Measurements from ENCODE around the gene FCHSD2.

GRCh38 chr11:73019996-73020395 is 122.1 kb downstream of the FCHSD2 start:
- TF ChIP-seq CTCF (conservative IDR thresholded peaks at IDR 0.05 in 1 of 2, IDR thresholded peaks at IDR 0.05 in 1 of 2; ENCODE audit: low read depth in 1 of 2, low read length in 2 of 2) = no peak
- no peak for TF ChIP-seq EZH2 (IDR thresholded peaks at IDR 0.05; ENCODE audit: low read length, missing control alignments)
